Middle frontal gyrus (tissue), 1 donor: Measurements from ENCODE around the gene ANGPT4.
"Not testable (repeated sequence)": the region's sequence is repeated elsewhere in the genome, so short reads cannot be mapped to it uniquely, and the experiment has no call there.

Experiments used
- DNase-seq: peaks from one replicate; pipeline ENCODE4 v3.0.0-alpha.2; 2015; ENCODE audit warnings: low spot score; ENCODE audit errors: extremely low spot score

Gene ANGPT4

GRCh38 chr20:875115-875514 lies 41.0 kb downstream of the ANGPT4 start:
- DNase-seq = no peak

DNA sequence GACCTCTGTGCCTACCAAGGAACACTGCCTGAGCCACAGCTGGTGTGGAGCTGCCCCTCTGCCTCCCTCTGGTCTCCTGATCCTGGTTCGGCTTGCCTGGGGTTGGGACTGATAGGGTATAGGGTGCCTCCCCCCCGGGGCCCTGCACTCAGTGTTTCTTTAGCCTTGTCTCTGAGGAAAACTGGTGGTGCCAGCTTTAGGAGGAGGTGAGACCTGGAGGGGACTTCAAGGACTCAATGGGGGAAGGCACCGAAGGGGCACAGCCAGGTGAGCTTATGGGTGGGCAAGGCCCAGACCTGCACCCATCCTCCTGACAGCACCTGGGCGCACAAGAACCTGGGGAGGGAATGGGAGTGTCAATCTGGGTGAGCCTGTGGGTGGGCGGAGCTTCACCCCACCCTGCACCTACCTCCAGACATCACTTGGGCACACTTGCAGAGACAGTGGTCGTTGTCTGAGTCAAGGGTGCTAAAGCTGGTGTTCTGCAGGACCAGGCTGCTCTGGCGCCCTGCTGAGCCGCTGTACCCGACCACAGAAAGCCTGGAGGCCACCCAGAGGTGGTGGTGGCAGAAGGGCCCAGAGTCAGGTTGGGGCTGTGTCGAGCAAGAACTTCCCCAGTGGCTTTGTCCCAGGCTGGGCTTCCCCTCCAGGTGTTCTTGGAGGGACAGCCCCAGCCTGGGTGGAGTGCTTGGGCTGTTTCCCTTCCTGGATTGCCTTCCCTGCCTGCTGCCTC lies 42.1 kb downstream of the ANGPT4 start:
- no peak for DNase-seq

- no peak for DNase-seq
Observed at GRCh38 chr20:872855-873520, 43.1 kb downstream of the ANGPT4 start.

DNA sequence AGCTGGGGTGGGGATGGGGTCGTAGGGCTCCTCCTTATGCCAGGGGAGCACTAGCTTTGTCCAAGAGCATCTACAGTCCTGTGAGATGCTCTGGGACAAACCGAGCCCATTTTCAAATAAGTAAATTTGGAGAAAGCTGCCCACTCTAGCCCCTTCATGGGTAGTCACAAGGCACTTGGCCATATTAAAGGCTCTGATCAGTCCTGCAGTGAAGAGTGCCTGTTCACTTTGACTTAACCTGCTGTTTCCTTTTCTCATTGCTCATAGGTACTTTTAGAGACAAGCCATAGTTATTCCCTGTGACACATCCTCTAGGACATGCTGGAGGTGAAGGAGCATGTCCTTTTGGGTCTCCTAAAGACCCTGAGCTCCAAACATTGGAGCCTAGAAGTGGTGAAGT lies 44.2 kb downstream of the ANGPT4 start:
- DNase-seq = no peak

DNA sequence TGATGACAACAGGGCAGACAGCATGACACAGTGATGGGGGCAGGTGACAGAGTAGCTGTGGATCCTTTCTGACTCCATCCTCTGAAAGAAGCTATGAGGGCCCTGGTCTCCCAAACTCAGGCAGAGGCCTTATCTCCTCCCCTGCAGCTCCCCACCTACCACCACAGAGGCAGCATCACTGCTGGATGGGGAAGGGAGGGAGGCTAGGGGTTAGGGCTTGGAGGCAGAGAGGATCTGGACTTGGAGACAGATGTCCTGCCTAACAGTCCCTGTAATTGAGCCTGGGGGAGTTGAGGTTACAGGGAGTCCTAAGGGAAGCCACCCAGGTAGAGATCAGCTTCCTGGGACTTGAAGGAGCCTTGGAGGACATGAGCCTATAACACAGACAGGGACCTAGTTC lies 44.7 kb downstream of the ANGPT4 start:
- DNase-seq = no peak

GRCh38 chr20:870758-871157 lies 45.4 kb downstream of the ANGPT4 start:
- DNase-seq = no peak

GRCh38 chr20:869606-870005 lies 46.5 kb downstream of the ANGPT4 start:
- no peak for DNase-seq

- DNase-seq = no peak
Observed at GRCh38 chr20:868279-868678, 47.9 kb downstream of the ANGPT4 start.

GRCh38 chr20:865440-865839 lies 50.7 kb downstream of the ANGPT4 start:
- DNase-seq = no peak

GRCh38 chr20:860891-861290 lies 55.2 kb downstream of the ANGPT4 start:
- DNase-seq = no peak

- DNase-seq = no peak
Observed at GRCh38 chr20:859751-860231, 56.3 kb downstream of the ANGPT4 start.

GRCh38 chr20:858011-858410 lies 58.1 kb downstream of the ANGPT4 start:
- DNase-seq = no peak

DNA sequence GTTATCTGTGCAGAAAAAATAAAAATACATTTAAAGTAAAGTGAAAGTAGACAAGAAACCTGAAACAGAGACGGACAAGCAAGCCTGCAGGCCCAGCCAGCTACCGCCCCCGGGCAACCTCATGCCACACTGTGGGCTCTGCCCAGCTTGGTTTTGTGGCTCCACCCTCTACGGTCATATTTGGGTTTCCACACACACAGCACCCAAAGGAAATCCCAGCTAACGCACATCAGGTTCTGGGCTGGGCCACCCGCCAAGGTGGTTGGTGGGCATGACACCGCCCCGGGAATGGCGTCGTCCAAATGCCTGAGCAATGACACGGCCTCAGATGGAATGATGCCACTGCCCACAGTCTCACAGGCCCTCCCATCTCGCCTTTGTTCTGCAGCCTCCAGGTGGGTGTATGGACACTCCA lies 59.8 kb downstream of the ANGPT4 start:
- no peak for DNase-seq

GRCh38 chr20:855466-856360 lies 60.4 kb downstream of the ANGPT4 start:
- no peak for DNase-seq

- no peak for DNase-seq
Observed at GRCh38 chr20:854601-855000, 61.5 kb downstream of the ANGPT4 start.

DNA sequence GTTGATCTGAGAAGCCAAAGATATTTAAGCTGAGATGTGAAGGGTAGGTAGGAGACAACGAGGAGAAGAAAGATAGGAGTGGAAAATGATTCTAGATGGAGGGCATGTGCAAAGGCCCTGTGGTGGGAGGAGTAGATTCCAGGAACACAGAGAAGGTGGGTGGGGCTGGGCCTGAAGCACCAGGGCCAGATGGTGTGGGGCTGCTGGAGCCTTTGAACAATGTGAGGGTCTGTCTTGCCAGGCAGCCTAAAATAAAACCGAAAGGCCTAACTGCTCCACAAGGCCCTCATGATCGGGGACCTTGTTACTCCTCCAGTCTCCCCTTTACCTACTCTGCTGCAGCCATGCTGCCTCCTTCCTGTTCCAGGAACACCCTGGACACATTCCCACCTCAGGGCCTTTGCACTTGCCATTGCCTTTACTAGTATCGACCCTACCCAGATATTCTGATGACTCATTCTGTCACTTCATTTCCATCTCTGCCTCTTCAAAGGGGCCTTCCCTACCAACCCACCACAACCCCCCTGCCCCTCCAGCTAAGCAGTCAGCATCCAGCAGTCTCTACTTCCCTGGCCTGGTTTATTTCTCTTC lies 62.6 kb downstream of the ANGPT4 start:
- DNase-seq = no peak

GRCh38 chr20:848731-849130 lies 67.4 kb downstream of the ANGPT4 start:
- not testable (repeated sequence) for DNase-seq

GRCh38 chr20:848193-848592 lies 67.9 kb downstream of the ANGPT4 start:
- no peak for DNase-seq

GRCh38 chr20:846894-847278 lies 69.2 kb downstream of the ANGPT4 start:
- DNase-seq = no peak

GRCh38 chr20:845941-846893 lies 69.9 kb downstream of the ANGPT4 start:
- no peak for DNase-seq
